Measurements from ENCODE around the gene CHTOP.

- TF ChIP-seq POLR2AphosphoS5 (IDR thresholded peaks at IDR 0.05; ENCODE audit: low read depth, low read length) (no peak), POLR2A (IDR thresholded peaks at IDR 0.05; ENCODE audit: low read depth, low read length) (no peak), TAF1 (IDR thresholded peaks at IDR 0.05; ENCODE audit: low read depth, low read length) (no peak), SPI1 (IDR thresholded peaks at IDR 0.05; ENCODE audit: low read depth, low read length) (no peak), PAX5 (IDR thresholded peaks at IDR 0.05; ENCODE audit: insufficient read depth, low read length, severe bottlenecking) (no peak)
Measured at GRCh38 chr1:153619171-153619570, 14.7 kb upstream of the CHTOP start.

Data from GM12891 (cell line).